ENCODE measurements around the gene OSBPL6.

OSBPL6 gene

GRCh38 chr2:178414266-178415247 is 220.2 kb downstream of the OSBPL6 start:
- H3K79me1 ChIP-seq (replicated peaks; ENCODE audit: low read length, poor library complexity, severe bottlenecking): peaks cover 17% of the 10 kb centered on the region
- H3K4me3 ChIP-seq (ENCODE audit: insufficient read depth in 1 of 2, low read depth in 1 of 2, low read length in 2 of 2): peak overlapping the region in 1 of 2 experiments; percentile 84
- H2AFZ ChIP-seq (ENCODE audit: low read depth, low read length): no peak overlapping the region
- WGBS: 21% methylated on average over 17 of the region's 21 CpGs
- H3K9ac ChIP-seq (ENCODE audit: low read length): peak overlapping the region; percentile 98
- no peaks in the 10 kb centered on the region for H3K9me3 ChIP-seq (ENCODE audit: control insufficient read depth, low read length)
- no peak overlapping the region for H2BK15ac ChIP-seq (ENCODE audit: low read depth, poor library complexity, severe bottlenecking)
- H3K14ac ChIP-seq (ENCODE audit: low read length in 2 of 2): no peak overlapping the region
- no peak overlapping the region for H4K8ac ChIP-seq (ENCODE audit: low read length)
- no peaks in the 10 kb centered on the region for H3K4me1 ChIP-seq (ENCODE audit: control insufficient read depth, insufficient read depth, low read depth, low read length)
- H3K27ac ChIP-seq (ENCODE audit: low read length, poor library complexity, severe bottlenecking): peak overlapping the region; percentile 96
- H2BK12ac ChIP-seq (ENCODE audit: low read length in 2 of 2): no peak overlapping the region
- no peak overlapping the region for H3K23ac ChIP-seq (ENCODE audit: low read length in 2 of 2)
- peak overlapping the region in 1 of 2 experiments; percentile 40 for H3K18ac ChIP-seq (ENCODE audit: low read depth in 1 of 2, low read length in 2 of 2)
- H2BK5ac ChIP-seq (ENCODE audit: low read depth, low read length, poor library complexity, severe bottlenecking): no peak overlapping the region
- no peak overlapping the region for H4K91ac ChIP-seq (ENCODE audit: low read length)
- no peak overlapping the region for H2BK120ac ChIP-seq (ENCODE audit: low read depth, low read length)
- peak; percentile 96 for DNase-seq
- H2AK5ac ChIP-seq (ENCODE audit: low read length, severe bottlenecking): no peak overlapping the region
- H3K4ac ChIP-seq (ENCODE audit: low read depth in 1 of 2, low read length in 2 of 2): no peak overlapping the region
- peak overlapping the region; percentile 72 for H3K4me2 ChIP-seq (ENCODE audit: low read length, poor library complexity, severe bottlenecking)
- H3K36me3 ChIP-seq (ENCODE audit: control insufficient read depth in 1 of 2, insufficient read depth in 2 of 2, low read depth in 1 of 2, low read length in 2 of 2): no peaks in the 10 kb centered on the region
- H3K27me3 ChIP-seq (ENCODE audit: control insufficient read depth in 1 of 2, insufficient read depth in 1 of 2, low read length in 2 of 2): no peaks in the 10 kb centered on the region

- peaks cover 22% of the 10 kb centered on the region for H3K79me1 ChIP-seq (replicated peaks; ENCODE audit: low read length, poor library complexity, severe bottlenecking)
- no peak overlapping the region for H2BK120ac ChIP-seq (ENCODE audit: low read depth, low read length)
- H3K27ac ChIP-seq (ENCODE audit: low read length, poor library complexity, severe bottlenecking): no peak overlapping the region
- H4K91ac ChIP-seq (ENCODE audit: low read length): no peak overlapping the region
- peak overlapping the region; percentile 11 for H3K9ac ChIP-seq (ENCODE audit: low read length)
- H4K8ac ChIP-seq (ENCODE audit: low read length): no peak overlapping the region
- no peak overlapping the region for H3K23ac ChIP-seq (ENCODE audit: low read length in 2 of 2)
- no peak overlapping the region for H2BK15ac ChIP-seq (ENCODE audit: low read depth, poor library complexity, severe bottlenecking)
- H2BK12ac ChIP-seq (ENCODE audit: low read length in 2 of 2): no peak overlapping the region
- no peaks in the 10 kb centered on the region for H3K27me3 ChIP-seq (ENCODE audit: control insufficient read depth in 1 of 2, insufficient read depth in 1 of 2, low read length in 2 of 2)
- no peak for DNase-seq
- no peaks in the 10 kb centered on the region for H3K4me1 ChIP-seq (ENCODE audit: control insufficient read depth, insufficient read depth, low read depth, low read length)
- H3K4me2 ChIP-seq (ENCODE audit: low read length, poor library complexity, severe bottlenecking): no peak overlapping the region
- no peak overlapping the region for H2AK5ac ChIP-seq (ENCODE audit: low read length, severe bottlenecking)
- no peak overlapping the region for H2AFZ ChIP-seq (ENCODE audit: low read depth, low read length)
- H3K4me3 ChIP-seq (ENCODE audit: insufficient read depth in 1 of 2, low read depth in 1 of 2, low read length in 2 of 2): no peak overlapping the region
- no peak overlapping the region for H2BK5ac ChIP-seq (ENCODE audit: low read depth, low read length, poor library complexity, severe bottlenecking)
- H3K4ac ChIP-seq (ENCODE audit: low read depth in 1 of 2, low read length in 2 of 2): no peak overlapping the region
- no peaks in the 10 kb centered on the region for H3K9me3 ChIP-seq (ENCODE audit: control insufficient read depth, low read length)
- no peak overlapping the region for H3K18ac ChIP-seq (ENCODE audit: low read depth in 1 of 2, low read length in 2 of 2)
- H3K14ac ChIP-seq (ENCODE audit: low read length in 2 of 2): no peak overlapping the region
- no peaks in the 10 kb centered on the region for H3K36me3 ChIP-seq (ENCODE audit: control insufficient read depth in 1 of 2, insufficient read depth in 2 of 2, low read depth in 1 of 2, low read length in 2 of 2)
Measured at GRCh38 chr2:178415979-178416378, 221.7 kb downstream of the OSBPL6 start.

- Histone ChIP-seq H2BK15ac (ENCODE audit: low read depth, poor library complexity, severe bottlenecking) (no peak overlapping the region), H3K27ac (ENCODE audit: low read length, poor library complexity, severe bottlenecking) (no peak overlapping the region), H2AFZ (ENCODE audit: low read depth, low read length) (no peak overlapping the region), H3K23ac (ENCODE audit: low read length in 2 of 2) (no peak overlapping the region), H3K18ac (ENCODE audit: low read depth in 1 of 2, low read length in 2 of 2) (peak overlapping the region in 1 of 2 experiments; percentile 12), H3K79me1 (replicated peaks; ENCODE audit: low read length, poor library complexity, severe bottlenecking) (peaks cover 38% of the 10 kb centered on the region), H2BK5ac (ENCODE audit: low read depth, low read length, poor library complexity, severe bottlenecking) (no peak overlapping the region), H3K27me3 (ENCODE audit: control insufficient read depth in 1 of 2, insufficient read depth in 1 of 2, low read length in 2 of 2) (no peaks in the 10 kb centered on the region), H3K9ac (ENCODE audit: low read length) (no peak overlapping the region), H3K4me1 (ENCODE audit: control insufficient read depth, insufficient read depth, low read depth, low read length) (no peaks in the 10 kb centered on the region), H2BK120ac (ENCODE audit: low read depth, low read length) (no peak overlapping the region), H3K36me3 (ENCODE audit: control insufficient read depth in 1 of 2, insufficient read depth in 2 of 2, low read depth in 1 of 2, low read length in 2 of 2) (no peaks in the 10 kb centered on the region), H3K4me2 (ENCODE audit: low read length, poor library complexity, severe bottlenecking) (no peak overlapping the region), H3K4me3 (ENCODE audit: insufficient read depth in 1 of 2, low read depth in 1 of 2, low read length in 2 of 2) (no peak overlapping the region), H3K9me3 (ENCODE audit: control insufficient read depth, low read length) (no peaks in the 10 kb centered on the region), H4K91ac (ENCODE audit: low read length) (no peak overlapping the region), H3K4ac (ENCODE audit: low read depth in 1 of 2, low read length in 2 of 2) (no peak overlapping the region), H3K14ac (ENCODE audit: low read length in 2 of 2) (no peak overlapping the region), H2BK12ac (ENCODE audit: low read length in 2 of 2) (no peak overlapping the region), H2AK5ac (ENCODE audit: low read length, severe bottlenecking) (no peak overlapping the region), H4K8ac (ENCODE audit: low read length) (no peak overlapping the region)
- 91% methylated on average over 2 of the region's 3 CpGs for WGBS
- no peak for DNase-seq
Measured at GRCh38 chr2:178417916-178418315, 223.6 kb downstream of the OSBPL6 start.

GRCh38 chr2:178418426-178418825 is 224.1 kb downstream of the OSBPL6 start:
- no peak overlapping the region for H3K4me3 ChIP-seq (ENCODE audit: insufficient read depth in 1 of 2, low read depth in 1 of 2, low read length in 2 of 2)
- no peaks in the 10 kb centered on the region for H3K4me1 ChIP-seq (ENCODE audit: control insufficient read depth, insufficient read depth, low read depth, low read length)
- H3K36me3 ChIP-seq (ENCODE audit: control insufficient read depth in 1 of 2, insufficient read depth in 2 of 2, low read depth in 1 of 2, low read length in 2 of 2): no peaks in the 10 kb centered on the region
- no peak overlapping the region for H2AK5ac ChIP-seq (ENCODE audit: low read length, severe bottlenecking)
- no peak overlapping the region for H2AFZ ChIP-seq (ENCODE audit: low read depth, low read length)
- no peak overlapping the region for H2BK12ac ChIP-seq (ENCODE audit: low read length in 2 of 2)
- no peak overlapping the region for H3K14ac ChIP-seq (ENCODE audit: low read length in 2 of 2)
- H3K27ac ChIP-seq (ENCODE audit: low read length, poor library complexity, severe bottlenecking): no peak overlapping the region
- H2BK5ac ChIP-seq (ENCODE audit: low read depth, low read length, poor library complexity, severe bottlenecking): no peak overlapping the region
- no peak overlapping the region for H2BK15ac ChIP-seq (ENCODE audit: low read depth, poor library complexity, severe bottlenecking)
- H3K4ac ChIP-seq (ENCODE audit: low read depth in 1 of 2, low read length in 2 of 2): no peak overlapping the region
- no peaks in the 10 kb centered on the region for H3K9me3 ChIP-seq (ENCODE audit: control insufficient read depth, low read length)
- H3K18ac ChIP-seq (ENCODE audit: low read depth in 1 of 2, low read length in 2 of 2): no peak overlapping the region
- no CpG with 5 or more reads among the region's 1 CpG for WGBS
- peaks cover 41% of the 10 kb centered on the region for H3K79me1 ChIP-seq (replicated peaks; ENCODE audit: low read length, poor library complexity, severe bottlenecking)
- DNase-seq: peak; percentile 67
- H4K8ac ChIP-seq (ENCODE audit: low read length): no peak overlapping the region
- no peaks in the 10 kb centered on the region for H3K27me3 ChIP-seq (ENCODE audit: control insufficient read depth in 1 of 2, insufficient read depth in 1 of 2, low read length in 2 of 2)
- no peak overlapping the region for H4K91ac ChIP-seq (ENCODE audit: low read length)
- no peak overlapping the region for H2BK120ac ChIP-seq (ENCODE audit: low read depth, low read length)
- H3K9ac ChIP-seq (ENCODE audit: low read length): no peak overlapping the region
- H3K23ac ChIP-seq (ENCODE audit: low read length in 2 of 2): no peak overlapping the region
- H3K4me2 ChIP-seq (ENCODE audit: low read length, poor library complexity, severe bottlenecking): no peak overlapping the region

All from mesenchymal stem cell (in vitro differentiated cells and primary cell).